ENCODE measurements around the gene KIAA1328.

- TF ChIP-seq POLR2A (IDR thresholded peaks at IDR 0.05) = no peak
- TF ChIP-seq CTCF (IDR thresholded peaks at IDR 0.05) = no peak
Measured at GRCh38 chr18:36890598-36890997, 61.7 kb downstream of the KIAA1328 start.

Measured in Peyer's patch (tissue), 4 donors.